GM12801 (cell line): Measurements from ENCODE around the gene COA5.

Experiments used
- TF ChIP-seq, protein P1 (sequence below): IDR thresholded peaks from one replicate; pipeline ENCODE4 v1.5.1; 2011; ENCODE audit warnings: control low read depth; ENCODE audit not compliant: insufficient read length; ENCODE audit errors: extremely low read depth

COA5 gene

DNA sequence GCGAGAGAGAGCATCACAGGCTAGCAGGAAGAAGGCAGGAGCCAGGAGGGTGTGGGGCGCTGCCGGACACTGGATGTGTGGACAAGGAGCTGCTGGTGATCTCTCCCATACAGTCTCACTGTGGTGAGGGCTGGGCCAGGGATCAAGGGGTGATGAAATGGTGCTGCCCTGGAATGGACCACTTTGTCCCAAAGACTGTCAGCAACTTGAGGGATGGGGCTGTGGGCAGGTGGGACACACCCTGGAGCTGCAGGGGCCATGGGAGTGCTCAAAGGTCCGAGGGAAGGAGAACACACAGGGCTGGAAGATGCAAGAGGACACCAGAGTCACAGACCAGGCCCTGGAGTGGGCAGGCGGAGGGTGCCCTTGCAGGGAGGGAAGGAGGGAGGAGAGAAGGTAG is 38.0 kb downstream of the COA5 start:
- TF ChIP-seq, protein P1, sequence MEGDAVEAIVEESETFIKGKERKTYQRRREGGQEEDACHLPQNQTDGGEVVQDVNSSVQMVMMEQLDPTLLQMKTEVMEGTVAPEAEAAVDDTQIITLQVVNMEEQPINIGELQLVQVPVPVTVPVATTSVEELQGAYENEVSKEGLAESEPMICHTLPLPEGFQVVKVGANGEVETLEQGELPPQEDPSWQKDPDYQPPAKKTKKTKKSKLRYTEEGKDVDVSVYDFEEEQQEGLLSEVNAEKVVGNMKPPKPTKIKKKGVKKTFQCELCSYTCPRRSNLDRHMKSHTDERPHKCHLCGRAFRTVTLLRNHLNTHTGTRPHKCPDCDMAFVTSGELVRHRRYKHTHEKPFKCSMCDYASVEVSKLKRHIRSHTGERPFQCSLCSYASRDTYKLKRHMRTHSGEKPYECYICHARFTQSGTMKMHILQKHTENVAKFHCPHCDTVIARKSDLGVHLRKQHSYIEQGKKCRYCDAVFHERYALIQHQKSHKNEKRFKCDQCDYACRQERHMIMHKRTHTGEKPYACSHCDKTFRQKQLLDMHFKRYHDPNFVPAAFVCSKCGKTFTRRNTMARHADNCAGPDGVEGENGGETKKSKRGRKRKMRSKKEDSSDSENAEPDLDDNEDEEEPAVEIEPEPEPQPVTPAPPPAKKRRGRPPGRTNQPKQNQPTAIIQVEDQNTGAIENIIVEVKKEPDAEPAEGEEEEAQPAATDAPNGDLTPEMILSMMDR, result no peak

DNA sequence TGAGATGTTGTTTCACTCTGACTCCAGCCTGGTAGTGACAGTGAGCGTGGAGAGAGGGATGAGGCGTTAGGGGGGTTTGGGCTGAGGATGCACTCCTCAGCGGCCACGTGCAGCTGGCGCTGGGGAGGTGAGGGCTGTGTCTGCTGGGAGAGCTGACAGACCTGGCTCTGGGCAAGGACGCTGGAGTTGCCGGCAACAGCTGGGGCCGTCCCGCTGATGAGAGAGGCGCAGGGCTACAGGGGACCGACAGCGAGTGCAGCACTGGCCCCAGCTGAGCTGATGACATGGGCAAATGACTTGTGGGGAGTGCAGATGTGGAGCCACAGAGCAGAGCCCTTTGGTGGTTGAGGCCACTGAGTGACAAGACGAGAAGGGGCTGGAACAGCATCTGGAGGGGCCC is 38.4 kb downstream of the COA5 start:
- TF ChIP-seq, protein P1, result no peak

- TF ChIP-seq, protein P1, result no peak
Measured at GRCh38 chr2:98569197-98569793, 39.0 kb downstream of the COA5 start.

- TF ChIP-seq, protein P1, result no peak
Measured at GRCh38 chr2:98568161-98568956, 40.0 kb downstream of the COA5 start.

DNA sequence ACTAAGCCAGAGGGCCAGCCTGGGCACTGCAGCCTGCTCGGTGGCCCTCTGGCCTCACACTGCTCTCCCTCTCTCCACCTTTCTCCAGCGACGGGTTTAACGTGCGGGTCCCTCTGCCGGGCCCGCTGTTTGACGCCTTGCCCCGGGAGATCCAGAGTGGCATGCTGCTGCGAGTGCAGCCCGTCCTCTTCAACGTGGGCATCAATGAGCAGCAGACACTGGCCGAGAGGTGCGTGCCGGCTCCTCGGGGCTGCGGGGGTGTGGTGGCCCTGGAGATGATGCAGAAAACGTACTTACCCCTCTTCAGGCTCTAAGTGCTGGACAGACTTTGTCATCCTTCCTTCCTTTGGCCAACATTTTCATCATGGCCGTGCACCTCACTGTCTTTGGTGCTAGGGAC is 42.4 kb downstream of the COA5 start:
- TF ChIP-seq, protein P1, result no peak

DNA sequence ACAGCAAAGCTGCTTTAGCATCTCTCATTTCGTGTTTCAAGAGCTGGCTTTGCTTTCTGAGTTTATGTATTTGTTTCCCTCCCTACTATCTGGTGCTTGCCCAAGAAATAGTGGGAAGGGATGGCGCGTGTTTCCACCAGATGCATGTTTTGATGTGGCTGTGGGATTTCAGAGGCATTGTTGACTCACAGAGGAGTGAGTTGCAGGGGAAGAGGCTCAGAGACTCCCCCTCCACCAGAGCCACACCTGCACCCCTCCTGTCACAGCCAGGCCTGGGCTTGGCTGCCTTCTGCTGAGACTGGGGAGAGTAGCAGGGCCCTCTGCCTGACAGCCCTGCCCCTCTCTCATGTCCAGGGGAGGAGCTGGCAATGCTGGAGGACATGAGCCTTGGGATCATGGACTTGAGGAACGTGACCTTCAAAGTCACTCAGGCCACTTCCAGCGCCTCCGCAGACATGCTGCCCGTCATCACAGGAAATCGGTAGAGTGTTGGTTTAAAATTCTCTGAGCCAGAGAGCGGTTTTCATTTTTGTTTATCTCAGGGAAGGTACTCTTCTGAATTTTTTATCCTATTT is 42.9 kb downstream of the COA5 start:
- TF ChIP-seq, protein P1, result no peak

GRCh38 chr2:98564541-98565132 is 43.7 kb downstream of the COA5 start:
- TF ChIP-seq, protein P1, result no peak
